Neural progenitor cell (in vitro differentiated cells): ENCODE measurements around the gene WDR1. TPM values are rescaled to one million over a fixed set of nuclear protein-coding genes. Genes with fewer than 3 reads are reported as not detected.

Experiments used
- DNase-seq: peaks from one replicate; pipeline ENCODE4 v3.0.0-alpha.2; 2016; ENCODE audit warnings: low spot score
- H2AFZ ChIP-seq: fragments of 200-600 bp; sonication (generic); replicated peaks from 2 replicates; pipeline ENCODE4 v1.6.1; 2016; ENCODE audit warnings: antibody characterized with exemption
- H3F3A ChIP-seq: fragments of 200-600 bp; sonication (generic); 2 replicates; pipeline ENCODE4 v1.6.1; 2016; ENCODE audit warnings: antibody characterized with exemption, low read depth
- H3K27ac ChIP-seq: fragments of 200-600 bp; sonication (generic); 2 replicates; pipeline ENCODE4 v1.5.1; 2016; ENCODE audit warnings: mild to moderate bottlenecking
- H3K27me3 ChIP-seq: fragments of 200-600 bp; sonication (generic); 2 replicates; pipeline ENCODE4 v1.6.1; 2016; ENCODE audit warnings: mild to moderate bottlenecking, moderate library complexity
- H3K36me3 ChIP-seq: fragments of 200-600 bp; sonication (generic); 2 replicates; pipeline ENCODE4 v1.5.1; 2016
- H3K4me1 ChIP-seq: fragments of 200-600 bp; sonication (generic); 2 replicates; pipeline ENCODE4 v1.6.1; 2016; ENCODE audit warnings: mixed run types
- H3K4me2 ChIP-seq: fragments of 200-600 bp; sonication (generic); 2 replicates; pipeline ENCODE4 v1.6.1; 2016
- H3K4me3 ChIP-seq: fragments of 200-600 bp; sonication (generic); 2 replicates; pipeline ENCODE4 v1.5.1; 2016
- H3K79me2 ChIP-seq: fragments of 200-600 bp; sonication (generic); 2 replicates; pipeline ENCODE4 v1.6.1; 2016; ENCODE audit warnings: low read depth
- H3K9ac ChIP-seq: fragments of 200-600 bp; sonication (generic); 2 replicates; pipeline ENCODE4 v1.6.1; 2016
- H3K9me3 ChIP-seq: fragments of 200-600 bp; sonication (generic); 2 replicates; pipeline ENCODE4 v1.5.1; 2016; ENCODE audit warnings: low read depth
- H4K20me1 ChIP-seq: fragments of 200-600 bp; sonication (generic); 2 replicates; pipeline ENCODE4 v1.6.1; 2016; ENCODE audit warnings: low read depth
- H3K27ac Mint-ChIP-seq: 3 replicates; pipeline ENCODE4 v1.8.0; 2021; ENCODE audit warnings: mixed read lengths
- H3K27me3 Mint-ChIP-seq: 2 replicates; pipeline ENCODE4 v1.8.0; 2022; ENCODE audit warnings: low read depth, mild to moderate bottlenecking, inconsistent platforms, moderate library complexity, mixed read lengths; ENCODE audit not compliant: insufficient read depth
- H3K36me3 Mint-ChIP-seq: 3 replicates; pipeline ENCODE4 v1.8.0; 2021; ENCODE audit warnings: mixed read lengths
- H3K4me1 Mint-ChIP-seq: 3 replicates; pipeline ENCODE4 v1.8.0; 2021; ENCODE audit warnings: mixed read lengths
- H3K4me3 Mint-ChIP-seq: 3 replicates; pipeline ENCODE4 v1.8.0; 2021; ENCODE audit warnings: mild to moderate bottlenecking, moderate library complexity, mixed read lengths
- H3K9me3 Mint-ChIP-seq: 3 replicates; pipeline ENCODE4 v1.8.0; 2020; ENCODE audit warnings: mixed read lengths
- EZH2 ChIP-seq: fragments of 200-600 bp; sonication (generic); IDR thresholded peaks from 2 replicates; pipeline ENCODE4 v1.6.1; 2017; ENCODE audit warnings: antibody characterized with exemption, mild to moderate bottlenecking, moderate library complexity
- EZH2phosphoT487 ChIP-seq: fragments of 200-600 bp; sonication (generic); IDR thresholded peaks from 2 replicates; pipeline ENCODE4 v1.6.1; 2017; ENCODE audit warnings: antibody characterized with exemption
- total RNA-seq: library from RNA; depleted of rRNA; stranded (reverse); fragments of >200 nt; gene quantifications from 2 replicates; pipeline ENCODE4 v1.2.3, GENCODE V29; 2015; ENCODE audit warnings: low replicate concordance
- TF ChIP-seq, protein P1 (sequence below): fragments of 200-600 bp; sonication (generic); IDR thresholded peaks from 2 replicates; pipeline ENCODE4 v1.5.1; 2017; ENCODE audit warnings: antibody characterized with exemption, mild to moderate bottlenecking

The WDR1 gene
- total RNA-seq, 1 donor from 2014 or later = 83.1 TPM

DNA sequence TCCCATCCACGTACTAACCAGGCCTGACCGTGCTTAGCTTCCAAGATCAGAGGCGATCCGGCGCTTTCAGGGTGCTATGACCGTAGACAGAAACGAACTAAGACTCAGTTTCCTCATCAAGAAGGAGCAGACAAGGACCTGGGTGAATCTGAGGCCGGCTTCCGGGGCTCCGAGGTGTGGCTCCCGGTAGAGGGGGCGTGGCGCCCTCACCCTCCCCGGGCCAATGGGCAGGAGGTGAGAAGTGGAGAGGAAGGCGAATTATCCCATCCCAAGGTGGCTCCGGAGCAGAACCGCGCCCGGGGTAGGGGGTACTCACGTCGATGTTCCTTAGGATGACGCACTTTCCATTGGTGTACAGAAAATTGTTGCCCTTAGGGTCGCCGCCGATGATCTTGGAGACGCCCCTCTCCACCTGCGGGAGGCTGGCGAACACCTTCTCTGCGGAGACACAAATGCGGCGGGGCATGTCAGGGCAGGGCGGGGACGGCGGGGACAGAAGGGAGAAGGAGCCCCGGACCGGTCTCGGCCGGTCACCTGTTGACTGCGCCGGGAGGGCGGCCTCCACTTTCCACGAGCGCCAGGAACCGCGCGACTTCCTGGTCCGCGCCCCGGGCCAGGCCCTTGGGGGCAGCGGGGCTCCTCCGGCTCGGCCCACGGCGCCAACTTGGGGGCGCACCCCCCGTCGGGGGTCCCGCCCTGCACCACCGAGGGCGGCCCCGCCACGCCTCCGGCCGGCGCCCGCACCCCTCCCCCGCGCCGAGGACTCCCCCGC lies 616 bp downstream of the WDR1 start:
- H3K4me2 ChIP-seq = peak overlapping the region; percentile 92
- Mint-ChIP-seq H3K4me3 (peak overlapping the region; percentile 94), H3K36me3 (peaks cover 26% of the 10 kb centered on the region), H3K9me3 (no peaks in the 10 kb centered on the region), H3K27ac (peak overlapping the region; percentile 98), H3K4me1 (peaks cover 39% of the 10 kb centered on the region), H3K27me3 (peaks cover 11% of the 10 kb centered on the region)
- H3K4me3 ChIP-seq = peak overlapping the region; percentile 79
- H3K36me3 ChIP-seq = no peaks in the 10 kb centered on the region
- no peak overlapping the region for H2AFZ ChIP-seq
- peaks cover 53% of the 10 kb centered on the region for H3K79me2 ChIP-seq
- peak overlapping the region; percentile 95 for H3K27ac ChIP-seq
- no peaks in the 10 kb centered on the region for H3K9me3 ChIP-seq
- TF ChIP-seq, protein P1, sequence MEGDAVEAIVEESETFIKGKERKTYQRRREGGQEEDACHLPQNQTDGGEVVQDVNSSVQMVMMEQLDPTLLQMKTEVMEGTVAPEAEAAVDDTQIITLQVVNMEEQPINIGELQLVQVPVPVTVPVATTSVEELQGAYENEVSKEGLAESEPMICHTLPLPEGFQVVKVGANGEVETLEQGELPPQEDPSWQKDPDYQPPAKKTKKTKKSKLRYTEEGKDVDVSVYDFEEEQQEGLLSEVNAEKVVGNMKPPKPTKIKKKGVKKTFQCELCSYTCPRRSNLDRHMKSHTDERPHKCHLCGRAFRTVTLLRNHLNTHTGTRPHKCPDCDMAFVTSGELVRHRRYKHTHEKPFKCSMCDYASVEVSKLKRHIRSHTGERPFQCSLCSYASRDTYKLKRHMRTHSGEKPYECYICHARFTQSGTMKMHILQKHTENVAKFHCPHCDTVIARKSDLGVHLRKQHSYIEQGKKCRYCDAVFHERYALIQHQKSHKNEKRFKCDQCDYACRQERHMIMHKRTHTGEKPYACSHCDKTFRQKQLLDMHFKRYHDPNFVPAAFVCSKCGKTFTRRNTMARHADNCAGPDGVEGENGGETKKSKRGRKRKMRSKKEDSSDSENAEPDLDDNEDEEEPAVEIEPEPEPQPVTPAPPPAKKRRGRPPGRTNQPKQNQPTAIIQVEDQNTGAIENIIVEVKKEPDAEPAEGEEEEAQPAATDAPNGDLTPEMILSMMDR = no peak
- TF ChIP-seq EZH2phosphoT487 (no peak), EZH2 (no peak)
- no peaks in the 10 kb centered on the region for H3K27me3 ChIP-seq
- peak overlapping the region; percentile 81 for H3K9ac ChIP-seq
- H3F3A ChIP-seq = peaks cover 5% of the 10 kb centered on the region
- H3K4me1 ChIP-seq = peaks cover 18% of the 10 kb centered on the region
- peak; percentile 56 for DNase-seq
- H4K20me1 ChIP-seq = peaks cover 50% of the 10 kb centered on the region

DNA sequence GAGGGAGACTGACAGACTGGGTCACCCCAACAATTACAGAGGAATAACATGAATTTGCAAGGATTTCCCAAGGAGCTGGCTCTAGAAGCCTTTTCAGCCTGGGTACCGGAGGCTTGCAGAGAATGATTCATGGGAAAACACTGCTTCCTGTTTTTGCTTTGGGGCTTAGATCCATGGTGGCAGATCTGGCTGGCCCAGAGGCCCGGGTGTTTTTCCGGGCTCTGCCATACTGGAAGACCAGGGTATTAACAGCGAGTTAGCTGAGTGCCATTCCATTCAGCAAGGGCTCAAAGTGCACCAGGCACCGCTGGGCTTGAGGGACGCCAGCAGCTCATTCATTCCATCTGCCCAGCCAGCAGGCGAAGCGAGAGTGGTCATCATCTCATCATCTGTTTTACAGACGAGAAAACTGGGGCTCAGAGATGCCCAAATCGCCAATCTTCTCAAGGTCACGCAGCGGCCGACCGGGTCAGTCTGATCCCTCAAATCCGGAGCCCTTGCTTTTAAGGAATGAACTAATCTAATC lies 1.3 kb downstream of the WDR1 start:
- peaks cover 56% of the 10 kb centered on the region for H4K20me1 ChIP-seq
- H3F3A ChIP-seq = peaks cover 5% of the 10 kb centered on the region
- peaks cover 32% of the 10 kb centered on the region for H3K36me3 Mint-ChIP-seq
- TF ChIP-seq EZH2 (no peak), EZH2phosphoT487 (no peak)
- TF ChIP-seq, protein P1 = no peak
- H3K9ac ChIP-seq = peak overlapping the region; percentile 81
- H3K4me2 ChIP-seq = peak overlapping the region; percentile 92
- peak overlapping the region; percentile 79 for H3K4me3 ChIP-seq
- H3K27ac Mint-ChIP-seq = peak overlapping the region; percentile 98
- peaks cover 12% of the 10 kb centered on the region for H3K27me3 Mint-ChIP-seq
- H3K4me3 Mint-ChIP-seq = peak overlapping the region; percentile 94
- no peak overlapping the region for H2AFZ ChIP-seq
- peaks cover 36% of the 10 kb centered on the region for H3K4me1 Mint-ChIP-seq
- no peak for DNase-seq
- H3K9me3 ChIP-seq = no peaks in the 10 kb centered on the region
- no peaks in the 10 kb centered on the region for H3K27me3 ChIP-seq
- no peaks in the 10 kb centered on the region for H3K36me3 ChIP-seq
- peaks cover 18% of the 10 kb centered on the region for H3K4me1 ChIP-seq
- H3K9me3 Mint-ChIP-seq = no peaks in the 10 kb centered on the region
- H3K79me2 ChIP-seq = peaks cover 60% of the 10 kb centered on the region
- no peak overlapping the region for H3K27ac ChIP-seq

- Histone ChIP-seq H2AFZ (no peak overlapping the region), H4K20me1 (peaks cover 63% of the 10 kb centered on the region), H3K9me3 (no peaks in the 10 kb centered on the region), H3K4me2 (no peak overlapping the region), H3K4me1 (peaks cover 18% of the 10 kb centered on the region), H3K4me3 (no peak overlapping the region), H3K79me2 (peaks cover 67% of the 10 kb centered on the region), H3K9ac (no peak overlapping the region), H3F3A (peaks cover 5% of the 10 kb centered on the region), H3K27me3 (no peaks in the 10 kb centered on the region), H3K36me3 (no peaks in the 10 kb centered on the region), H3K27ac (no peak overlapping the region)
- Mint-ChIP-seq H3K36me3 (peaks cover 36% of the 10 kb centered on the region), H3K27ac (peak overlapping the region; percentile 81), H3K4me3 (peak overlapping the region; percentile 94), H3K9me3 (no peaks in the 10 kb centered on the region), H3K27me3 (peaks cover 12% of the 10 kb centered on the region), H3K4me1 (peaks cover 39% of the 10 kb centered on the region)
- no peak for DNase-seq
- TF ChIP-seq EZH2 = no peak
- TF ChIP-seq, protein P1 = no peak
- no peak for TF ChIP-seq EZH2phosphoT487
Measured at GRCh38 chr4:10114607-10115006, 2.0 kb downstream of the WDR1 start.
